Prostate gland (tissue), 2 donors: ENCODE results near the gene ARF3. TPM values are rescaled to one million over a fixed set of nuclear protein-coding genes. Genes with fewer than 3 reads are reported as not detected.

Experiments
- DNase-seq: peaks from one replicate; pipeline ENCODE4 v3.0.0-alpha.2; 2019; ENCODE audit warnings: low spot score
- H3K27ac ChIP-seq, 2 donors: fragments of 200-600 bp; sonication (generic); 2 replicates each; pipeline ENCODE4 v1.5.1; 2017 to 2019
- H3K27me3 ChIP-seq: fragments of 200-600 bp; sonication (generic); replicated peaks from 2 replicates; pipeline ENCODE4 v1.5.1; 2019; ENCODE audit not compliant: insufficient read depth
- H3K36me3 ChIP-seq, 2 donors: fragments of 200-600 bp; sonication (generic); 1 replicate in 1 of 2; 2 replicates in 1 of 2; pipeline versions ENCODE4 v1.5.1 to v1.8.1; 2017 to 2019
- H3K4me1 ChIP-seq: fragments of 200-600 bp; sonication (generic); replicated peaks from 2 replicates; pipeline ENCODE4 v1.5.1; 2019
- H3K4me3 ChIP-seq, 2 donors: fragments of 200-600 bp; sonication (generic); 2 replicates each; pipeline ENCODE4 v1.5.1; 2017 to 2019
- H3K9me3 ChIP-seq: fragments of 200-600 bp; sonication (generic); 2 replicates; pipeline ENCODE4 v1.5.1; 2017
- CTCF ChIP-seq, 4 experiments: fragments of 200-600 bp in 2 of 4; fragments of 450-650 bp in 2 of 4; sonication (generic) in 2 of 4; IDR thresholded peaks; 1 replicate in 3 of 4; 2 replicates in 1 of 4; pipeline ENCODE4 v1.5.1; 2016 to 2019; ENCODE audit warnings: antibody characterized with exemption in 4 of 4, mild to moderate bottlenecking in 2 of 4, moderate library complexity in 2 of 4
- POLR2A ChIP-seq: fragments of 450-650 bp; IDR thresholded peaks from one replicate; pipeline ENCODE4 v1.6.1; 2016; ENCODE audit warnings: antibody characterized with exemption, mild to moderate bottlenecking
- POLR2AphosphoS5 ChIP-seq: sonication (generic); formaldehyde crosslinking; IDR thresholded peaks from one replicate; pipeline ENCODE4 v1.6.1; 2017; ENCODE audit warnings: antibody characterized with exemption
- WGBS: methylation state at CpG from one replicate; pipeline ENCODE4 v1.1.5; 2018; 5-methylcytosine and 5-hydroxymethylcytosine counted together
- intact Hi-C: fragments of 100-400 bp; cut with DNase I; formaldehyde crosslinking; loops from one replicate; pipeline ENCODE4 v1.14.2; 2022
- total RNA-seq, 2 donors: library from RNA; depleted of rRNA; stranded (reverse); fragments of >200 nt; gene quantifications; one replicate each; pipeline ENCODE4 v1.1.0, GENCODE V29; 2016

ARF3 gene
- total RNA-seq, 2 donors from 2014 or later: 87.6 to 92.4 TPM

- TF ChIP-seq POLR2A: no peak
- no peak for TF ChIP-seq POLR2AphosphoS5
- TF ChIP-seq CTCF (IDR thresholded peaks at IDR 0.05): no peak
- Histone ChIP-seq H3K4me3 (no peak overlapping the region), H3K9me3 (no peaks in the 10 kb centered on the region), H3K27ac (no peak overlapping the region), H3K4me1 (no peaks in the 10 kb centered on the region), H3K36me3 (no peaks in the 10 kb centered on the region), H3K27me3 (no peaks in the 10 kb centered on the region)
- 54% methylated on average over 3 of the region's 3 CpGs for WGBS
- no peak for DNase-seq
- intact Hi-C loops: no loop called here
Measured at GRCh38 chr12:48907245-48907644, 50.0 kb downstream of the ARF3 start.

DNA sequence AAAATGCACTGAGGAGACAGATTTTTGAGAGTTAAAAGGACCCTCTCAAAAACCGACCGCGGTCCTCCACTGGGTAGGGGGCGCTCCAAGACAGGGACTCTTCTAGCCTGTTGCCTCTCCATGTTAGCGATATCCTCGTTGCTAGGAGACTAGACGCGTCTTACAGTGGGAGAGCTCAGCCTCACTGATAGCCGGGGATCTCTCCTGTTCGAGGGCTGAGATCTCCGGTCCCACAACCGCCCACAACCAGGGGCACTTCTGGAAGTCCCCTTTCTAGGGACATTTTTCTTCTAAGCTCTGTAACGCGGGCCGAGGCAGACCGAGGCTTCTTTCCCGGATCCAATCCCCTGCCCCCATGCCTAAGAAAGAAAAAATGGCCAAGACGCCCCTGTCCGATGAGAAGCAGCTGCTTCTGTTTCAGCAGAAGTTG is 53.3 kb downstream of the ARF3 start:
- DNase-seq: peak; percentile 46
- WGBS: 1% methylated on average over 19 of the region's 19 CpGs
- no peak overlapping the region for H3K27ac ChIP-seq

DNA sequence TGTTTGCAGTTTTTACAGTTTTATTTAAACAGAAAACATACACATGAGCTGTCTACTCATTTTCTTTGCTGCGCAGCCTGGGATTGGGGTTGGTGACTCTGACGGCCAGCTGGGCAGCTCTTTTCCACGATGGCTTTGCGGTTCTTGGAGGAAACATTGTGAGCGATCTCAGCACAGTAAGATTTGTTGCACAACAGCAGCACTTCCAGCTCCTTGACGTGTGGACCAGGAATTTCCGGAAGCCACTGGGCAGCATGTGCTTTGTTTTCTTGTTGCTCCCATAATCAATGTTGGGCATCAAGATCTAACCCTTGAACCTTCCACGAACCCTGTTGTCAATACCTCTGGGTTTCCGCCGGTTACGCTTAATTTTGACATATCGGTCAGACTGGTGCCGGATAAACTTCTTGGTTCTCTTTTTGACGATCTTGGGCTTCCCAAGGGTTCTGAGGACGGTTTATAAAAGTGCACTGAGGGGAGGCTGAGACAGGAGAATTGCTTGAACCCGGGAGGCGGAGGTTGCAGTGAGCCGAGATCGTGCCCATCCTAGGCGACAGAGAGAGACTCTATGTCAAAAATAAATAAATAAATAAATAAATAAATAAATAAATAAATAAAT is 53.8 kb downstream of the ARF3 start:
- intact Hi-C loops: no loop called here
- Histone ChIP-seq H3K4me3 (peak overlapping the region in 1 of 2 donors; percentile 33), H3K36me3 (no peaks in the 10 kb centered on the region), H3K27me3 (no peaks in the 10 kb centered on the region), H3K4me1 (no peaks in the 10 kb centered on the region), H3K9me3 (no peaks in the 10 kb centered on the region), H3K27ac (no peak overlapping the region)
- TF ChIP-seq POLR2AphosphoS5 (no peak), POLR2A (no peak), CTCF (IDR thresholded peaks at IDR 0.05) (no peak)
- no peak for DNase-seq
- 69% methylated on average over 20 of the region's 20 CpGs for WGBS

More for the DNA sequence above, 53.3 kb downstream of the ARF3 start:
- intact Hi-C loops: no loop called here
- no peak for TF ChIP-seq POLR2A
- no peak for TF ChIP-seq POLR2AphosphoS5
- TF ChIP-seq CTCF (IDR thresholded peaks at IDR 0.05): peak in 3 of 4 experiments; percentile 27 to 58 (median 39)
- Histone ChIP-seq H3K4me1 (no peaks in the 10 kb centered on the region), H3K27me3 (no peaks in the 10 kb centered on the region), H3K4me3 (peak overlapping the region; percentile 24 to 33), H3K9me3 (no peaks in the 10 kb centered on the region), H3K36me3 (no peaks in the 10 kb centered on the region)

DNA sequence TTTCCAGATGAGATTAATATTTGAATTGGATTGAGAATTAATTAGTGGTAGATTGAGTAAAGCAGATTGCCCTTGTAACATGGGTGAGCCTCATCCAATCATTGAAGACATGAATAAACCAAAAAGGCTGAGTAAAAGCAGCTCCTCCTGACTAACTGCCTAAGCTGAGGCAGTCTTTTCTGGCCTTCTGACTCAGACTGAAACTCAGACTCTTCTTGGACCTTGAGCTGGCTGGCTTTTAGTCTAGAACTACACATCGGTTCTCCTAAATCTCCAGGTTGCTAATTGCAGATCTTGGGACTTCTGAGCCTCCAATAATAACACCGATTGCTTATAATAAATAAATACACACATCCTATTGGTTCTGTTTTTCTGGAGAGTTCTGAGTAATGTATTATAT is 56.0 kb downstream of the ARF3 start:
- WGBS: 91% methylated on average over 2 of the region's 2 CpGs
- Histone ChIP-seq H3K36me3 (no peaks in the 10 kb centered on the region), H3K4me1 (no peaks in the 10 kb centered on the region), H3K4me3 (no peak overlapping the region), H3K27ac (no peak overlapping the region), H3K9me3 (no peaks in the 10 kb centered on the region), H3K27me3 (no peaks in the 10 kb centered on the region)
- DNase-seq: no peak
- TF ChIP-seq CTCF (IDR thresholded peaks at IDR 0.05) (no peak), POLR2AphosphoS5 (no peak), POLR2A (no peak)
- intact Hi-C loops: no loop called here

DNA sequence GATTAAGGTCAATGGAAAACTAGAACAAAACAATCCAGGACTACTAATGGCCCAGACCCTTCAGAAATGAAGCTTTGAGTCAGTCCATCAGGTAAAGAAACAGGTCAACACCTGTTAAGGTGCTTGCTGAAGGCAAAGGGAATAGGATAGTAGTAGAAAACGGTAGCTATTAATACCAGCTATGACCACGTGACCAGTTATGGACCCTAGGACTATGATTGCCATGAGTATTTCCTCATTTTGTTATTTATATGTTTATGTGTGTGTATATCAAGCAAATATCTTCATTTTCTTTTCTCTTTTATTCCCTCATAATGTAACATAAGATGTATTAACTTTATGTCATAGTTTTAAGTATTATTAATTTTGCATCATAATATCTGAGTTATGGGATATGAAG is 57.6 kb downstream of the ARF3 start:
- no peak for TF ChIP-seq POLR2AphosphoS5
- TF ChIP-seq POLR2A: no peak
- no peak for TF ChIP-seq CTCF (IDR thresholded peaks at IDR 0.05)
- 82% methylated on average over 2 of the region's 2 CpGs for WGBS
- no peaks in the 10 kb centered on the region for H3K27me3 ChIP-seq
- intact Hi-C loops: no loop called here
- no peak overlapping the region for H3K4me3 ChIP-seq
- H3K36me3 ChIP-seq: no peaks in the 10 kb centered on the region
- no peaks in the 10 kb centered on the region for H3K9me3 ChIP-seq
- no peaks in the 10 kb centered on the region for H3K4me1 ChIP-seq
- DNase-seq: no peak
- no peak overlapping the region for H3K27ac ChIP-seq
